A549 (cell line): ENCODE measurements around the gene FGF14. TPM values are rescaled to one million over a fixed set of nuclear protein-coding genes. Genes with fewer than 3 reads are reported as not detected.

Experiments
- ATAC-seq, 2 experiments: fragments of 200-7000 bp in 1 of 2; fragments of >200 bp in 1 of 2; cut with Nextera tagmentation in 1 of 2; cut with Tn5 transposase in 1 of 2; 3 replicates each; pipeline versions ENCODE4 v1.8.0 to v1.9.1; 2018 to 2020; ENCODE audit warnings: mild to moderate bottlenecking in 1 of 2, moderate library complexity in 1 of 2
- CTCF ChIA-PET: fragments of 300-600 bp; sonication (Branson Sonifier 250); formaldehyde crosslinking; extraction: SDS; loops from one replicate; lab custom pipeline; 2021; ENCODE audit warnings: antibody characterized with exemption, inconsistent platforms; lab: Yijun Ruan, JAX
- POLR2A ChIA-PET: fragments of 350-600 bp; formaldehyde crosslinking; extraction: SDS; loops from one replicate; lab custom pipeline; 2021; ENCODE audit warnings: antibody characterized with exemption, inconsistent platforms; lab: Yijun Ruan, JAX
- DNase-seq, 2 experiments: peaks; one replicate each; pipeline versions ENCODE4 v3.0.0 to v3.0.0-alpha.2; 2011 to 2016; ENCODE audit warnings: low read depth in 1 of 2, low spot score in 1 of 2
- FAIRE-seq: peaks from 2 replicates; lab custom pipeline; 2011; peaks lifted over from hg19 to GRCh38; lab: Jason Lieb, UNC
- H3K27ac ChIP-seq, 2 experiments: fragments of >200 bp; sonication (Bioruptor Twin); formaldehyde crosslinking; 3 replicates each; pipeline ENCODE4 v1.5.1; 2016 to 2017
- H3K4me1 ChIP-seq: fragments of >200 bp; sonication (Bioruptor Twin); formaldehyde crosslinking; 3 replicates; pipeline ENCODE4 v1.6.1; 2016
- H3K4me2 ChIP-seq: fragments of >200 bp; sonication (Bioruptor Twin); formaldehyde crosslinking; 3 replicates; pipeline ENCODE4 v1.6.1; 2016
- H3K4me3 ChIP-seq: fragments of >200 bp; sonication (Bioruptor Twin); formaldehyde crosslinking; 3 replicates; pipeline ENCODE4 v1.5.1; 2016
- H3K9me3 ChIP-seq: fragments of >200 bp; sonication (Bioruptor Twin); formaldehyde crosslinking; 3 replicates; pipeline ENCODE4 v1.6.1; 2016
- BHLHE40 ChIP-seq: IDR thresholded peaks from 2 replicates; pipeline ENCODE4 v1.6.1; 2012; ENCODE audit warnings: low read depth, low read length, inconsistent platforms
- CEBPB ChIP-seq, 2 experiments: fragments of >200 bp in 1 of 2; sonication (Bioruptor Twin) in 1 of 2; formaldehyde crosslinking in 1 of 2; IDR thresholded peaks; 2 replicates each; pipeline ENCODE4 v1.6.1; 2012 to 2016
- EHF ChIP-seq: fragments of 250-450 bp; sonication (Bioruptor Pico); IDR thresholded peaks from 2 replicates; pipeline ENCODE4 v1.5.0; 2020; ENCODE audit warnings: mild to moderate bottlenecking
- EHMT2 ChIP-seq: fragments of 200-600 bp; sonication (generic); IDR thresholded peaks from 2 replicates; pipeline ENCODE4 v1.6.1; 2016; ENCODE audit warnings: antibody characterized with exemption, low read depth, mild to moderate bottlenecking, moderate library complexity
- EP300 ChIP-seq, 2 experiments: fragments of >200 bp; sonication (Bioruptor Twin); formaldehyde crosslinking; IDR thresholded peaks; 2 replicates in 1 of 2; 3 replicates in 1 of 2; pipeline ENCODE4 v1.6.1; 2016 to 2017
- FOSB ChIP-seq: fragments of 250-450 bp; sonication (Bioruptor Pico); IDR thresholded peaks from 2 replicates; pipeline ENCODE4 v1.5.0; 2020; ENCODE audit warnings: mild to moderate bottlenecking, moderate library complexity
- GATA3 ChIP-seq: IDR thresholded peaks from 2 replicates; pipeline ENCODE4 v1.6.1; 2012; ENCODE audit warnings: borderline replicate concordance
- HOXA7 ChIP-seq: fragments of 250-450 bp; sonication (Bioruptor Pico); IDR thresholded peaks from 2 replicates; pipeline ENCODE4 v1.5.0; 2020; ENCODE audit warnings: mild to moderate bottlenecking, moderate library complexity
- HOXB5 ChIP-seq: fragments of 250-450 bp; sonication (Bioruptor Pico); IDR thresholded peaks from 2 replicates; pipeline ENCODE4 v1.5.0; 2020; ENCODE audit warnings: mild to moderate bottlenecking, moderate library complexity
- JUN ChIP-seq, 2 experiments: fragments of >200 bp; sonication (Bioruptor Twin); formaldehyde crosslinking; IDR thresholded peaks; 2 replicates in 1 of 2; 3 replicates in 1 of 2; pipeline ENCODE4 v1.6.1; 2016 to 2017
- JUNB ChIP-seq: fragments of >200 bp; sonication (Bioruptor Twin); formaldehyde crosslinking; IDR thresholded peaks from 2 replicates; pipeline ENCODE4 v1.6.1; 2016
- KDM5A ChIP-seq: fragments of 200-600 bp; sonication (generic); IDR thresholded peaks from 2 replicates; pipeline ENCODE4 v1.6.1; 2016; ENCODE audit warnings: antibody characterized with exemption, mild to moderate bottlenecking
- MAFK ChIP-seq: fragments of 450-650 bp; IDR thresholded peaks from 2 replicates; pipeline ENCODE4 v1.6.1; 2014; ENCODE audit not compliant: partially characterized antibody
- MAZ ChIP-seq: fragments of 150-350 bp; IDR thresholded peaks from 2 replicates; pipeline ENCODE4 v1.6.1; 2014; ENCODE audit warnings: antibody characterized with exemption, low read depth, low read length, borderline replicate concordance
- NFE2L2 ChIP-seq: fragments of 150-350 bp; conservative IDR thresholded peaks from 2 replicates; pipeline ENCODE4 v1.6.1; 2014; ENCODE audit warnings: low read length
- POLR2A ChIP-seq: IDR thresholded peaks from 2 replicates; pipeline ENCODE4 v1.6.1; 2012; ENCODE audit warnings: mild to moderate bottlenecking, low read length
- RAD21 ChIP-seq, 2 experiments: fragments of >200 bp in 1 of 2; sonication (Bioruptor Twin) in 1 of 2; formaldehyde crosslinking in 1 of 2; IDR thresholded peaks in 1 of 2; conservative IDR thresholded peaks in 1 of 2; 2 replicates in 1 of 2; 3 replicates in 1 of 2; pipeline ENCODE4 v1.6.1; 2012 to 2018; ENCODE audit warnings: inconsistent platforms in 1 of 2
- RCOR1 ChIP-seq: fragments of 150-350 bp; IDR thresholded peaks from 2 replicates; pipeline ENCODE4 v1.6.1; 2014; ENCODE audit warnings: antibody characterized with exemption, low read length, low read depth
- SREBF2 ChIP-seq: fragments of 450-650 bp; IDR thresholded peaks from 2 replicates; pipeline ENCODE4 v1.6.1; 2014; ENCODE audit warnings: mild to moderate bottlenecking, moderate library complexity
- TFCP2L1 ChIP-seq: fragments of 250-450 bp; sonication (Bioruptor Pico); IDR thresholded peaks from 2 replicates; pipeline ENCODE4 v1.5.0; 2021; ENCODE audit warnings: mild to moderate bottlenecking
- ZC3H11A ChIP-seq: fragments of 450-650 bp; IDR thresholded peaks from 2 replicates; pipeline ENCODE4 v1.6.1; 2014; ENCODE audit warnings: antibody characterized with exemption, mild to moderate bottlenecking
- ZSCAN20 ChIP-seq: fragments of 250-450 bp; sonication (Bioruptor Pico); IDR thresholded peaks from 2 replicates; pipeline ENCODE4 v1.8.0; 2022; ENCODE audit warnings: mild to moderate bottlenecking, moderate library complexity
- whole genome bisulfite sequencing: methylation state at CpG from one replicate; pipeline ENCODE4 v1.1.6; 2017; ENCODE audit errors: missing lambda C conversion rate; 5-methylcytosine and 5-hydroxymethylcytosine counted together
- polyA plus RNA-seq, 4 experiments: library from polyadenylated mRNA; depleted of rRNA in 3 of 4; stranded (reverse); fragments of >200 nt; fragmentation: RNase III in 1 of 4; extraction: RNeasy Plus Mini Kit Qiagen cat#74134 plus additional on column Dnase treatment in 1 of 4; gene quantifications; 2 replicates in 3 of 4; 3 replicates in 1 of 4; pipeline ENCODE4 v1.2.3, GENCODE V29; 2011 to 2017
- TF ChIP-seq, protein P1 (sequence below): IDR thresholded peaks from 2 replicates; pipeline ENCODE4 v1.6.1; 2012
- TF ChIP-seq, protein P2 (sequence below): IDR thresholded peaks from 2 replicates; pipeline ENCODE4 v1.6.1; 2012; ENCODE audit warnings: low read depth, borderline replicate concordance
- TF ChIP-seq, protein P3 (sequence below): fragments of 450-650 bp; IDR thresholded peaks from 2 replicates; pipeline ENCODE4 v1.6.1; 2014; ENCODE audit warnings: antibody characterized with exemption
- TF ChIP-seq, protein P4 (sequence below): IDR thresholded peaks from 2 replicates; pipeline ENCODE4 v1.6.1; 2012
- TF ChIP-seq, protein P5 (sequence below): fragments of >200 bp; sonication (Bioruptor Twin); formaldehyde crosslinking; IDR thresholded peaks from 3 replicates; pipeline ENCODE4 v1.5.1; 2016

FGF14 gene
- polyA plus RNA-seq, 2 of the 4 experiments (the other 2 are of a cell fraction), result not detected

DNA sequence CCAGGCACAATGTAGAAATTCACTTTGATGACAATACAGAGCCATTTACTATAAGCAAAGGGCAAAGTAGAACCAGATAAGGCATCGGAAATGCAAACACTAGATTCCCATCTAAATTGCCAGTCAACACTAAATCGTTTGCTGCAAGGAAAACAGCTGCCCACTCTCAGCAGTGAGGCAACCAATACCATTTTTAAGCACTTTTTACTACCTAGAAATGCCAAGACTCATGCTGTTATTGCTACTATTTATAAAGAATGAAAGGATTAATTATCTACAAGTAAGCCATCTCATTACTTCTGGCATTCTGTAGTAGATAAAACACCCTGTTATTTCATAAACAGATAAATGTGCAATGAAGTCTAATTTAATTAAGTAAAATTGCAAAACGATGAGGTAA is 422.0 kb downstream of the FGF14 start:
- H3K4me1 ChIP-seq, result no peaks in the 10 kb centered on the region

DNA sequence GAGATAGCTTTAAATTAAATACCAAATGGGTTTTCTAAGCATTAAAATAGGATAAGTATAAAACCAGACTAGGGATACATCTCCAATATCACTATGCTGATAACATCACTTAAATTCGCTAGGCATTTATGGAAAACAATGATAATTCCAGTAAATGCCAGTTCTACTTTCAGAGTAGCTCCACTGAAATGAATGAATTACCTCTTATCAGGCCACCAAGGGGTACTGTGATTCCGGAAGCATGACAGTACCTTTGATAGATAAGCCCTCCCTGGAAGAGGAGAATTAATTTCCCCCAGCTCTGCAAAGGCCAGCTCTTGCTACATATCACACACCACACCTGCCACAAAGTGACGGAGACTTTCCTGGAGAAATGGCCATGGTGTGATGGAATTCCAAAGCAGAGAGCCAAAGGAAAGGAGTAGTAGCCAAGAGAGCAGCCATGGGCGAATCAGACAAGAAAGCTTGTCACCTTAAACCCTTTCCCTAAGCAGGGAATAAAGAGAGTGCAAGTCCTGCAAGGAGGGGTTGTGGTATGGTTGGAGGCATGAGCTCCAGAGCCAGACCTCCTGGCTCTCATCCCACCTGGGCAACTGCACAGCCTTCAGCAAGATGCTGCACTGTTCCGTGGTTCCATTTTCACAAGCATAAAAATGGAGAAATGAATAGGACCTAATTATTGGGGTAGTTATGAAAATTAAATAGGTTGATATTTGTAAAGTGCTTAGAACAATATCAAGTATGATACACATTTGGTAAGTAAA is 423.1 kb downstream of the FGF14 start:
- H3K4me3 ChIP-seq, result no peak overlapping the region
- WGBS, result 9% methylated on average over 5 of the region's 5 CpGs
- TF ChIP-seq HOXA7 (no peak), ZSCAN20 (CRISPR knock-in tag) (no peak), EHF (no peak), NFE2L2 (no peak), MAZ (no peak), RCOR1 (no peak), EP300 (IDR thresholded peaks at IDR 0.05) (no peak), MAFK (no peak), JUNB (no peak), CEBPB (IDR thresholded peaks at IDR 0.05) (no peak)
- TF ChIP-seq, protein P1, sequence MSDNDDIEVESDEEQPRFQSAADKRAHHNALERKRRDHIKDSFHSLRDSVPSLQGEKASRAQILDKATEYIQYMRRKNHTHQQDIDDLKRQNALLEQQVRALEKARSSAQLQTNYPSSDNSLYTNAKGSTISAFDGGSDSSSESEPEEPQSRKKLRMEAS, result no peak
- TF ChIP-seq, all 56 proteins: peak for 0
- POLR2A ChIA-PET, result no interaction called here
- no peak overlapping the region for H3K27ac ChIP-seq
- CTCF ChIA-PET, result no interaction called here
- no peak overlapping the region for H3K4me2 ChIP-seq
- DNase-seq (no peak), ATAC-seq (no peak), FAIRE-seq (no peak)
- H3K4me1 ChIP-seq, result no peaks in the 10 kb centered on the region
- no peaks in the 10 kb centered on the region for H3K9me3 ChIP-seq

More for the DNA sequence above, 422.0 kb downstream of the FGF14 start:
- WGBS, result 0% methylated on average over 3 of the region's 3 CpGs
- Histone ChIP-seq H3K27ac (no peak overlapping the region), H3K4me2 (no peak overlapping the region), H3K9me3 (no peaks in the 10 kb centered on the region), H3K4me3 (no peak overlapping the region)
- TF ChIP-seq BHLHE40 (no peak), GATA3 (no peak), HOXA7 (no peak)
- ChIA-PET POLR2A (no interaction called here), CTCF (no interaction called here)
- FAIRE-seq (no peak), ATAC-seq (no peak), DNase-seq (no peak)

DNA sequence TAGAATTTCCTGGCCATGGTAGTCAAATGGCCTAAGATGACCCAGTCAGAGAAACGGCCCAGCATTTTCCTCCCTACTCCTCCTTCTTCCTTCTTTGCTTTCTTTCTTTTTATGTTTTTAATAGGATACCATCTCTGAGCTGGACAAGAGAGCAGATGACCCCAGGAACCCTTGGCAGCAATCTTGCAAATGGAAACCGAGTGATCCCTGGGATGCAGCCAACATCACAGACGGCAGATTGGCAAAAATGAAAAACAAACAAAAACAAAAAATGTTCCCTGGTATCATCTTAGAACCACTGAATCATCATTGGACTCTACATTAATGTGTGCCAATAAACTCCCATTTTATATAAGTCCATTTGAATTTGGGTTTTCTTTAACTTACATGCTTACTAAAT is 424.4 kb downstream of the FGF14 start:
- WGBS, result 0% methylated on average over 3 of the region's 3 CpGs
- H3K4me3 ChIP-seq, result no peak overlapping the region
- POLR2A ChIA-PET, result no interaction called here
- DNase-seq, result no peak
- no peaks in the 10 kb centered on the region for H3K9me3 ChIP-seq
- no peak overlapping the region for H3K27ac ChIP-seq
- no peak for TF ChIP-seq BHLHE40
- TF ChIP-seq SREBF2, result no peak
- TF ChIP-seq FOSB (CRISPR knock-in tag), result no peak
- no peak for TF ChIP-seq MAFK
- no peak for TF ChIP-seq NFE2L2
- TF ChIP-seq JUN (IDR thresholded peaks at IDR 0.05), result no peak
- no peak for TF ChIP-seq TFCP2L1 (CRISPR knock-in tag)
- TF ChIP-seq ZSCAN20 (CRISPR knock-in tag), result no peak
- TF ChIP-seq, protein P2, sequence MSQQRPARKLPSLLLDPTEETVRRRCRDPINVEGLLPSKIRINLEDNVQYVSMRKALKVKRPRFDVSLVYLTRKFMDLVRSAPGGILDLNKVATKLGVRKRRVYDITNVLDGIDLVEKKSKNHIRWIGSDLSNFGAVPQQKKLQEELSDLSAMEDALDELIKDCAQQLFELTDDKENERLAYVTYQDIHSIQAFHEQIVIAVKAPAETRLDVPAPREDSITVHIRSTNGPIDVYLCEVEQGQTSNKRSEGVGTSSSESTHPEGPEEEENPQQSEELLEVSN, result no peak
- no peak for TF ChIP-seq KDM5A
- TF ChIP-seq, all 56 proteins: peak for 0
- ATAC-seq (no peak), FAIRE-seq (no peak)
- CTCF ChIA-PET, result no interaction called here
- Histone ChIP-seq H3K4me1 (no peaks in the 10 kb centered on the region), H3K4me2 (no peak overlapping the region)

DNA sequence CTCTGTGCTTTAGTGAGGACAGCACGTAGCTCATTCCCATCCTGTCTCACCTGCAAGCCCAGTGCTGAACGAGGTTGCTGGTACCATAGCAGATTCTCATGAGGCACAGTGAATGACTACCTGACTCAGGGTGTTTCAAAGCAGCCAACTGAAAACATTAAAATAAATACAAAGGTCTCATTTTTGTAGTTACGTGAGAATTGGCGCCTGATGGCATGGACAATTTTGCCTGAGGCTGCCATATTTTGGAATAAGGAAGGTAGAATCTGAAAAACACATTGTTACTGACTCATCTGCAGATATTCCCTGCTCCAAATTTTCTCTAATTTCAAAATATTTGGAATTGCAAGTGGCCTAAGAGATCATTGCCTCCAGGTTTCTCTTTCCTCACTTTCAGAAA is 429.7 kb downstream of the FGF14 start:
- ChIA-PET CTCF (no interaction called here), POLR2A (no interaction called here)
- ATAC-seq (no peak), FAIRE-seq (no peak), DNase-seq (no peak)
- Histone ChIP-seq H3K4me3 (no peak overlapping the region), H3K4me2 (no peak overlapping the region), H3K27ac (no peak overlapping the region), H3K9me3 (no peaks in the 10 kb centered on the region), H3K4me1 (no peaks in the 10 kb centered on the region)
- 28% methylated on average over 4 of the region's 4 CpGs for WGBS
- TF ChIP-seq BHLHE40, result no peak
- TF ChIP-seq ZC3H11A, result no peak
- no peak for TF ChIP-seq NFE2L2
- no peak for TF ChIP-seq EHMT2
- TF ChIP-seq POLR2A, result no peak
- TF ChIP-seq, protein P3, sequence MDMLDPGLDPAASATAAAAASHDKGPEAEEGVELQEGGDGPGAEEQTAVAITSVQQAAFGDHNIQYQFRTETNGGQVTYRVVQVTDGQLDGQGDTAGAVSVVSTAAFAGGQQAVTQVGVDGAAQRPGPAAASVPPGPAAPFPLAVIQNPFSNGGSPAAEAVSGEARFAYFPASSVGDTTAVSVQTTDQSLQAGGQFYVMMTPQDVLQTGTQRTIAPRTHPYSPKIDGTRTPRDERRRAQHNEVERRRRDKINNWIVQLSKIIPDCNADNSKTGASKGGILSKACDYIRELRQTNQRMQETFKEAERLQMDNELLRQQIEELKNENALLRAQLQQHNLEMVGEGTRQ, result no peak
- TF ChIP-seq, protein P4, sequence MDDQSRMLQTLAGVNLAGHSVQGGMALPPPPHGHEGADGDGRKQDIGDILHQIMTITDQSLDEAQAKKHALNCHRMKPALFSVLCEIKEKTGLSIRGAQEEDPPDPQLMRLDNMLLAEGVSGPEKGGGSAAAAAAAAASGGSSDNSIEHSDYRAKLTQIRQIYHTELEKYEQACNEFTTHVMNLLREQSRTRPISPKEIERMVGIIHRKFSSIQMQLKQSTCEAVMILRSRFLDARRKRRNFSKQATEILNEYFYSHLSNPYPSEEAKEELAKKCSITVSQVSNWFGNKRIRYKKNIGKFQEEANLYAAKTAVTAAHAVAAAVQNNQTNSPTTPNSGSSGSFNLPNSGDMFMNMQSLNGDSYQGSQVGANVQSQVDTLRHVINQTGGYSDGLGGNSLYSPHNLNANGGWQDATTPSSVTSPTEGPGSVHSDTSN, result no peak
- no peak for TF ChIP-seq RAD21 (conservative IDR thresholded peaks at IDR 0.05 in 1 of 2, IDR thresholded peaks at IDR 0.05 in 1 of 2)
- TF ChIP-seq, protein P5, sequence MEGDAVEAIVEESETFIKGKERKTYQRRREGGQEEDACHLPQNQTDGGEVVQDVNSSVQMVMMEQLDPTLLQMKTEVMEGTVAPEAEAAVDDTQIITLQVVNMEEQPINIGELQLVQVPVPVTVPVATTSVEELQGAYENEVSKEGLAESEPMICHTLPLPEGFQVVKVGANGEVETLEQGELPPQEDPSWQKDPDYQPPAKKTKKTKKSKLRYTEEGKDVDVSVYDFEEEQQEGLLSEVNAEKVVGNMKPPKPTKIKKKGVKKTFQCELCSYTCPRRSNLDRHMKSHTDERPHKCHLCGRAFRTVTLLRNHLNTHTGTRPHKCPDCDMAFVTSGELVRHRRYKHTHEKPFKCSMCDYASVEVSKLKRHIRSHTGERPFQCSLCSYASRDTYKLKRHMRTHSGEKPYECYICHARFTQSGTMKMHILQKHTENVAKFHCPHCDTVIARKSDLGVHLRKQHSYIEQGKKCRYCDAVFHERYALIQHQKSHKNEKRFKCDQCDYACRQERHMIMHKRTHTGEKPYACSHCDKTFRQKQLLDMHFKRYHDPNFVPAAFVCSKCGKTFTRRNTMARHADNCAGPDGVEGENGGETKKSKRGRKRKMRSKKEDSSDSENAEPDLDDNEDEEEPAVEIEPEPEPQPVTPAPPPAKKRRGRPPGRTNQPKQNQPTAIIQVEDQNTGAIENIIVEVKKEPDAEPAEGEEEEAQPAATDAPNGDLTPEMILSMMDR, result no peak
- TF ChIP-seq MAFK, result no peak
- TF ChIP-seq HOXB5 (CRISPR knock-in tag), result no peak
